Bronchial epithelial cell (primary cell): ENCODE results near the gene IGDCC3. TPM values are rescaled to one million over a fixed set of nuclear protein-coding genes. Genes with fewer than 3 reads are reported as not detected.
A peak's percentile ranks its signal among the peaks of the same experiment; 100 is the strongest.

ENCODE experiments used
- DNase-seq: peaks from one replicate; pipeline ENCODE4 v3.0.0-alpha.2; 2010; ENCODE audit warnings: low read depth
- FAIRE-seq: peaks from 2 replicates; lab custom pipeline; 2011; peaks lifted over from hg19 to GRCh38; lab: Jason Lieb, UNC
- H3K27me3 ChIP-seq: 2 replicates; pipeline ENCODE4 v1.5.1; 2011; ENCODE audit warnings: low read length; ENCODE audit not compliant: control insufficient read depth, insufficient read depth
- H3K36me3 ChIP-seq: 2 replicates; pipeline ENCODE4 v1.5.1; 2011; ENCODE audit warnings: low read length; ENCODE audit not compliant: control insufficient read depth, insufficient read depth
- H3K4me3 ChIP-seq: 2 replicates; pipeline ENCODE4 v1.5.1; 2011; ENCODE audit warnings: mild to moderate bottlenecking, low read depth, low read length, control low read depth
- total RNA-seq: library from RNA; depleted of rRNA; stranded (reverse); fragments of >200 nt; gene quantifications from 2 replicates; pipeline ENCODE4 v1.2.1, GENCODE V29; 2014
- TF ChIP-seq, protein P1 (sequence below): IDR thresholded peaks from 2 replicates; pipeline ENCODE4 v1.5.1; 2011; ENCODE audit warnings: mild to moderate bottlenecking, moderate library complexity, low read length, control low read depth, inconsistent platforms; ENCODE audit not compliant: insufficient read depth, severe bottlenecking

IGDCC3 gene
- total RNA-seq, 1 donor from 2014 or later = not detected

DNA sequence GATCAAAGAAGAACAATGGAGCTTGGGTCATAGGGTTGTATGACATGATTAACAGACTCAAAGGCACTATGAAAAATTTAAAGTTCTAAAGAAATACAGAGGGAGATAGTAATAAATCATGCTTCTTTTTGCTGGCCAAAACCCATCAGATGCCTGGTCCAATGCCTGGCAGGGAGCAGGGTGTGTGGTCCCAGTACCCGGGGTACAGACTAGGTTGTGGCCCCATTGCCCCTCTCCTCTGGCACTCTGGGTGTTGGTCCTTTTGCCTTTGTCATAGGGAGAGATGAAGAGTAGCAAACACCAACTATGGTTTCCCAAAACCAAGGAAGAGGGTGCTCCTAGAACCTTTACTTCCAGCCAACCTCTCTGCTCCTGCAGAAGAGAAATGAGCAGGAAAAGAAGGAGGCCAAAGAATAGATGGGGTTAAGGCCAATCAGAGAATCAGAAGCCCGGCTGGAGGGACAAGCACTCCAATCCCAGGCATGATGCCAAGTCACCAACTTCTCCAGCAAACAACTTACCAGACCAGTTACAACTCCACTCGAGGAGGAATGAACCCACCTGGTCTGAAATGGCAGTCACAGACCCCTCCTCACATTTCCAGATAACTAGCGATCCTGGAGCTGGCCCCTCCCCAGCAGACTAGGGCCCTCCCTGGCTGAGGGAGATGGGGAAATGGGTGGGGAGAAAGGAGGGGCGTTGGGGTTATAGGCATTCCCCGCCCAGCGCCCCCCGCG is 1.8 kb downstream of the IGDCC3 start:
- Histone ChIP-seq H3K36me3 (no peaks in the 10 kb centered on the region), H3K4me3 (no peak overlapping the region), H3K27me3 (peaks cover 39% of the 10 kb centered on the region)
- no peak for DNase-seq
- no peak for FAIRE-seq
- TF ChIP-seq, protein P1, sequence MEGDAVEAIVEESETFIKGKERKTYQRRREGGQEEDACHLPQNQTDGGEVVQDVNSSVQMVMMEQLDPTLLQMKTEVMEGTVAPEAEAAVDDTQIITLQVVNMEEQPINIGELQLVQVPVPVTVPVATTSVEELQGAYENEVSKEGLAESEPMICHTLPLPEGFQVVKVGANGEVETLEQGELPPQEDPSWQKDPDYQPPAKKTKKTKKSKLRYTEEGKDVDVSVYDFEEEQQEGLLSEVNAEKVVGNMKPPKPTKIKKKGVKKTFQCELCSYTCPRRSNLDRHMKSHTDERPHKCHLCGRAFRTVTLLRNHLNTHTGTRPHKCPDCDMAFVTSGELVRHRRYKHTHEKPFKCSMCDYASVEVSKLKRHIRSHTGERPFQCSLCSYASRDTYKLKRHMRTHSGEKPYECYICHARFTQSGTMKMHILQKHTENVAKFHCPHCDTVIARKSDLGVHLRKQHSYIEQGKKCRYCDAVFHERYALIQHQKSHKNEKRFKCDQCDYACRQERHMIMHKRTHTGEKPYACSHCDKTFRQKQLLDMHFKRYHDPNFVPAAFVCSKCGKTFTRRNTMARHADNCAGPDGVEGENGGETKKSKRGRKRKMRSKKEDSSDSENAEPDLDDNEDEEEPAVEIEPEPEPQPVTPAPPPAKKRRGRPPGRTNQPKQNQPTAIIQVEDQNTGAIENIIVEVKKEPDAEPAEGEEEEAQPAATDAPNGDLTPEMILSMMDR = no peak

DNA sequence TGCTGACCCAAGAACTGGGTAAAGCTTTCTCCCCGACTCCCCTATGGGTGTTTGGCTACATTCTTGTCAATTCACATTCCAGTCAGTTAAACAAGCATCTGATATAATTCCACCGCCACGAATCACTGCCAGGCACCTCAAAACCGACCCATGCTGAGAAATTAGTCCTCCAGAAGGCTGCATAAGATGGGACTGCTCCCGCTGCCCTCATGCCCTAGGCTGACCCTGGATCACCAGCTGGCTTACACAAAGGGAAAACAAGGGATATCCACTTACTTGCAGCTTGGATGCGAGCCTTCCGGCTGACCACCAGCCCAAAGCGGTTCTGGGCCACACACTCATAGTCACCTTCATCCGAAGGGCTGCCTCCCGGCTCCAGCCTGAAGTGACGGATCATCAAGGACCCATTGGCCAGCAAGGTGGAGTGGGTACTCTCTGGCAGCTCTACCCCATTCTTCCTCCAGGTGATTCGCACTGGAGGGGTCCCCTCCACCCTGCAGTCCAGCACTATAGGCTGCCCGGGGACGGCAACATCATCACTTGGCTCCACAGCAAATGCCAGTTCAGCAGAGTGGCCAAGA is 2.9 kb downstream of the IGDCC3 start:
- FAIRE-seq (no peak), DNase-seq (no peak)
- no peak overlapping the region for H3K4me3 ChIP-seq
- TF ChIP-seq, protein P1 = no peak
- H3K36me3 ChIP-seq = no peaks in the 10 kb centered on the region
- H3K27me3 ChIP-seq = peaks cover 33% of the 10 kb centered on the region

DNA sequence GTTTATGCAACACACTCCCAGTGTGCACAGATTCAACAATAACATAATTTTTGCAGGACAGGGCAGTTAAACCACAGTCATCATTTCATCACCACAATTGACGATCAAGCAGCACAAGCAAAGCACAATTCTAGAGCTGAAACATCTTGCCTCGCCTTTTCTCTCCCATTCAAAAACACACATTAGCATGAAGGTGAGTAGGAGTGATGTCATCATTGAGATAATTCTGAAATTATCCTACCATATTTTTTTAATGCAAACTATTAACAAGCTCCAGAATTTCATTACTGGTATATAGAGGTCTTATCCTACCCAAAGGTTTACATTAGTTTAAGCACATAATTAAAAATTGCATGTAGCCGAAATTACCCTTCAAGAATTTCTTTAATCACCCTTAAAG is 3.5 kb downstream of the IGDCC3 start:
- Histone ChIP-seq H3K4me3 (no peak overlapping the region), H3K36me3 (no peaks in the 10 kb centered on the region), H3K27me3 (peaks cover 28% of the 10 kb centered on the region)
- DNase-seq = peak; percentile 7
- TF ChIP-seq, protein P1 = no peak
- no peak for FAIRE-seq

DNA sequence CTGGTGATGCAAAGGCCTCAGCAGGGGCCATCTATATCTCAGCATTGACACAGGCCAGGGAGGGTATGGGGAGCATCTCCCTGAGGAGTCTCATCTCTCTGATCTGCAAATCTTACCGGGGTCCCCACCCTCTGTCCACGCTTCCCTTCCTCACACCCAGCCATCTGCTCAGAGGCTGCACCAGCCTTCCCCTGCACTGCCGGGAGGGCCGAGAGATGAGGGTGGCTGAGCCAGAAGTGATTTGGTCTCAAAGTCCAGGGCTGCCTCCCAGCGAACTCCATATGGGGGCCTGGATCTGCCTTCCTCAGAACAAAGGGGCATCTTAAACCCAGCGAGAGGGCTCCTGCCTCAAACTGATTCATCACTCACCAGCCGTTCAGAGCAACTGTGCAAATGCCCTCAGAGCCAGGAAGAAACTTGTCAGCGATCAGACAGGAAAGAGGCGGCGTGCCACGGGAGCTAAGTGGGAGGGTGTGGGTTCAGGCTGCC is 4.6 kb downstream of the IGDCC3 start:
- peaks cover 25% of the 10 kb centered on the region for H3K27me3 ChIP-seq
- TF ChIP-seq, protein P1 = no peak
- H3K4me3 ChIP-seq = no peak overlapping the region

DNA sequence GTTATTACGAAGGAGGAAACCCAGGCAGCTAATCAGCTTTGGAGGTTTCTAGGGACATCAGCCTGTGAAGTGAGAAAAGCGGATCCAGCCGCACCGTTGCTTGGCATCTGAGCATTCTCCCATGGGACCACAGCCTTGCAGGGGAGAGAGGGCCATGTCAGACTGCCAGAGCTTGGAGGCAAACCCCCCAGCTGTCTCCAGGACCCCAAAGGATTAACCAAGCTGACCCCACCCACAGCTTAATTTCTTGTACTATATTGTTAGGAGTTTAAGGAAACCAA is 5.1 kb downstream of the IGDCC3 start:
- no peak for DNase-seq
- no peaks in the 10 kb centered on the region for H3K36me3 ChIP-seq
- TF ChIP-seq, protein P1 = no peak
- no peak for FAIRE-seq
- H3K27me3 ChIP-seq = peaks cover 24% of the 10 kb centered on the region
- H3K4me3 ChIP-seq = no peak overlapping the region

More for the DNA sequence above, 4.6 kb downstream of the IGDCC3 start:
- FAIRE-seq (no peak), DNase-seq (no peak)
- H3K36me3 ChIP-seq = no peaks in the 10 kb centered on the region
